GM19372 (cell line): ENCODE results near the gene CD72.
"Not testable (repeated sequence)": the region's sequence is repeated elsewhere in the genome, so short reads cannot be mapped to it uniquely, and the experiment has no call there.

Experiments
- ATAC-seq: cut with Tn5 transposase; IDR thresholded peaks from one replicate; pipeline ENCODE4 v1.9.1; 2021; ENCODE audit warnings: mild to moderate bottlenecking, low read depth, moderate library complexity; ENCODE audit not compliant: unreplicated experiment

CD72 gene

GRCh38 chr9:35618854-35619799 is 914 bp upstream of the CD72 start:
- ATAC-seq: peak; percentile 42

GRCh38 chr9:35617548-35617947 is 665 bp downstream of the CD72 start:
- no peak for ATAC-seq

- ATAC-seq: no peak
Measured at GRCh38 chr9:35616681-35617459, 1.3 kb downstream of the CD72 start.

DNA sequence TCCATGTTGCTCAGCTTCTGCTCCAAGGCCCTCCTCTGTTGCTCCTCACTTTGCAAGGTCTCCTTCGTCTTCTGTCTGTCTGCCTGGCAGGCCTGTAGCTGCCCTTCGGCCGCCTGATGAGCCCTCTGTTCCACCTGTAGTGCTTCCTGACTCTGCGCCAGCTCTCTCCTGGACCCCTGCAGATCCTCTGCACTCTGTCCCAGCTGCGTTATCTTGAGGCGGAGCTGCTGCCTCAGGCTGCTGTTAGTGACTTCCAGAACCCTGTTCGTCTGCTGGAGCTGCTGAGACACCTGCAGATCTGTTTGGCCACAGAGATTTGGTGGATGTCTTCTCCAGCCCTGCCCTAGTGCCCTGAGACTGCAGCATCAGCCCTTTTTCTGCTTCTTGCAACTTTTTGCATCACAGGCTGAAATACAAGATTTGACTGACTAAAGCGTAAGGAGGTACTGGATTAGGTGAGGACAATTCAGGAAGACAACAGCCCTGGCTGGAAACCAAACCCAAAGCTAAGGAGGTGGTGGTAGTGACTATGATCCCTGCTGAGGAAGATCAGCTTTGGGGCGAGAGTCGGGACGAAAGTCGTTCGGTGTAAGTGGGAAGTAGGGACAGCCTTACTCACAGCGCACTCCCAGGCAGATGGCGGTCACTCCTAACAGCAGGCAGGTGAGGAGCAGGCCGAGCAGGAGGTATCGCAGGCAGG is 2.1 kb downstream of the CD72 start:
- no peak for ATAC-seq

DNA sequence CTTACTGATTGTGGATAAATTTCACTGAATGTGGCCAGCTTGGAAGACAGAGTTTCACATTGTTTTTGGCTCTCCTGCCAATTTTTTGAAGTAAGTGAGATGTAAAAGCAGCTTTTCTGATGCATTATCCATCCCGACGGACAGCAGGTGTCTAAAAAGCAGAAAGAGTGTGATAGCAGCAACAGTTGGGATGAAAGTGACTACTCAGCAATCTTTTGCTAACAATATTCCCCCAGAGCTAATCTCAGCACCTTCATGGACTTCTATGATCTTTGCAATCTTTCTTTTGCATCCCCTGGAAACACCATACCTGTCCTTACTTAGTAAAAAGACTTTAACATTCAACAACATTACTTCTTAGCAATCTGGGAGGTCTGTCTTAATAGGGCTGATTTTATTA is 5.4 kb downstream of the CD72 start:
- no peak for ATAC-seq

DNA sequence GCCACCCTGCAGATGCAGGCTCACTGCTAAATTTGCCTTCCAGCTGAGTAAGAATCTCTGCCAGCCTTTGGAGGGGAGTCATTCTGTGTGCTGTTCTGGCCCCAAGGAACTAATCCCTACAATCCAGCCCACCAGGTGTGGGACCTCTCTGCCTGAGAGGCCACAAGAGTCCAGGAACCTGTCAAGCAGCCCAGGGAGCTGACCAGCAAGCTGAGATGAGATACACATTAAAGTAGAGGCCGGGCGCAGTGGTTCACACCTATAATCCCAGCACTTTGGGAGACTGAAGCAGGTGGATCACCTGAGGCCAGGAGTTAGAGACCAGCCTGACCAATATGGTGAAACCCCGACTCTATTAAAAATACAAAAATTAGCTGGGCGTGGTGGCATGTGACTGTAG is 6.1 kb downstream of the CD72 start:
- not testable (repeated sequence) for ATAC-seq

GRCh38 chr9:35611230-35611797 is 6.9 kb downstream of the CD72 start:
- ATAC-seq: no peak

GRCh38 chr9:35609820-35610163 is 8.4 kb downstream of the CD72 start:
- no peak for ATAC-seq

GRCh38 chr9:35609001-35609819 is 9.0 kb downstream of the CD72 start:
- ATAC-seq: no peak

DNA sequence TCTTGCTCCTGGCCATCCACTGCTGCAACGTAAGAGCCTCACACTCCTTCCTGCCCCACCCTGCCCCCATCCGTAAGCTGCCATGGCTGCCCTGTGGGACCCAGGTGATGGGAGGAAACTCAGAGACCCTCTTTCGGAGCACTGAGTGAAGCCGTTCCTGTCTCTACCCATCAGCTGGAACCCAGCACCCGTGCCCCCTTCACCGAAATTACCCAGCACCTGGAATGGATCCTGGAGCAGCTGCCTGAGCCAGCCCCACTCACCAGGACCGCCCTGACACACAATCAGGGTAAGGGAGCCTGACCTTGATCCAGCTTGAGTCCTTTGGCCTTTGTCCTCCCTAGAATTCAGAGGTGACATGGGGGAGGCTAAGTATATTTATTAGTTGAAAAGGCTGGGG is 10.0 kb downstream of the CD72 start:
- no peak for ATAC-seq

- ATAC-seq: no peak
Measured at GRCh38 chr9:35606726-35607125, 11.5 kb downstream of the CD72 start.

DNA sequence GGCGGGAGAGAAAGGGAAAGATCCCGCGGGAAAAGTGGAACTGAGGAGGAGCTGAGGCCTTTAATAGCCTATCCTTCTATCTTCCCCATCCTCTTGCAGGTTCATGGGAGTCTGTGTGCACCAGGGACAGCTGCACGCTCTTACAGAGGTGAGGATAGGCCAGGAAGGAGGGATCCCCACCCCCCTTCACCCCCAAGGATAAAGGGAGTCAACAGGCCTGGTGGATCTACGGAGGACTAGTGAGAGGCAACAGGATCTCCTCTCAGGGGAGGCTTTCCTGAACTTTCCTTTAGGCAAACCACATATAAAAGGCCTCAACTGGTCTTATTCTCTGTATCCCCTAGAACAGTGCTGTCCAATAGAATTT is 12.1 kb downstream of the CD72 start:
- no peak for ATAC-seq

- ATAC-seq: peak; percentile 4
Measured at GRCh38 chr9:35605351-35606137, 12.7 kb downstream of the CD72 start.

- ATAC-seq: peak; percentile 40
Measured at GRCh38 chr9:35604578-35605350, 13.4 kb downstream of the CD72 start, which contains the start of gene TESK1. Gene TESK1, plus strand, starts transcription at chr9:35605262. Its CDS starts 358 bp downstream, at chr9:35605620.

DNA sequence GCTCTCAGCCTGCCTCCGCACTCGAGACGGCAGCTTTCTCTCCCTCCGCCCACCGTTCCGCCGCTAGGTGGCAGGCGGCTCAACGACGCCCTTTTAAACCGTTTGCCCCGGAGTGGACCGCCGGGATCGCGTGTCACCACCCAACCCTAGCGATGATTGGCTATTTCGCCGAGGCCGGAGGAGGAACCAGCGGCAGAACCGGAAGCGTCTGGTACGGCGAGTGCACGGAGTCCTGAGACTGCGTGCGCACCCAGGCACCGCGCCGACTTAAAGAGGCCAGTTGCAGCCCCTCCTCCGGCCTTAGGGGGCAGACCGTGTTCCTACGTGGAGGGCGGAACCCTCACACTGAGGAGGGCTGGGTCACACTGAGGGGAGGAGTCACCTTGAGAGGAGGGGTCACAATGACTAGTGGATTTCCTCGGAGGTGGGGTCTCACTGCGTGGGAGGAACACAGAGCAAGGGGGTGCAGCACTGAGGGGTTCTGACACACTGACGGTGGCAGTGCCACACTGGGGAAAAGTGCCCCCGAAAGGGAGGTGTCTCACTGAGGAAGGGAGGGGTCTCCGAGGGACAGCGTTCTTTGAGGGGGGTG is 14.1 kb downstream of the CD72 start:
- peak; percentile 78 for ATAC-seq

DNA sequence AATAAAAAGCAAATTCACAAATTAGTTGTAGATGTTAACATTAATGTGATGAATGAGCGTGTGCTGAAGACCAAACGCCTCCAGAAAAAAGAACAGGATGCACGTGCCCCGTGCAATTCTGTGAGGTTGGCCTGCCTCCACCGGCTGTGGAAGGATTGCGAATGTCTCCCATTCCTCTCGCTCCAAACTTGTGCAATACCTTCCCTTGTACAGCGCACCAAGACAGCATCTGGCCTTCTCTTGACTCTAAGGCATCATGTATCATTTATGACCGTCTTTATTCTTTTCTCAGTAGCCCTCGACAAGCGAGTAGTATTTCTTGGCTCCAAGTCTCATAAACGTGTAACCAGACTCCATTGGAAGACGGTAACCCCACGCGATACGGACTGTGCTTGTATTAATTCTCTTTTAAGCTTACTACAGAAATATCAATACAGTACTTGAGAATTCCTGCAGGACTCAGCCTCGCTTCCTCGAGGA is 14.7 kb downstream of the CD72 start:
- no peak for ATAC-seq

DNA sequence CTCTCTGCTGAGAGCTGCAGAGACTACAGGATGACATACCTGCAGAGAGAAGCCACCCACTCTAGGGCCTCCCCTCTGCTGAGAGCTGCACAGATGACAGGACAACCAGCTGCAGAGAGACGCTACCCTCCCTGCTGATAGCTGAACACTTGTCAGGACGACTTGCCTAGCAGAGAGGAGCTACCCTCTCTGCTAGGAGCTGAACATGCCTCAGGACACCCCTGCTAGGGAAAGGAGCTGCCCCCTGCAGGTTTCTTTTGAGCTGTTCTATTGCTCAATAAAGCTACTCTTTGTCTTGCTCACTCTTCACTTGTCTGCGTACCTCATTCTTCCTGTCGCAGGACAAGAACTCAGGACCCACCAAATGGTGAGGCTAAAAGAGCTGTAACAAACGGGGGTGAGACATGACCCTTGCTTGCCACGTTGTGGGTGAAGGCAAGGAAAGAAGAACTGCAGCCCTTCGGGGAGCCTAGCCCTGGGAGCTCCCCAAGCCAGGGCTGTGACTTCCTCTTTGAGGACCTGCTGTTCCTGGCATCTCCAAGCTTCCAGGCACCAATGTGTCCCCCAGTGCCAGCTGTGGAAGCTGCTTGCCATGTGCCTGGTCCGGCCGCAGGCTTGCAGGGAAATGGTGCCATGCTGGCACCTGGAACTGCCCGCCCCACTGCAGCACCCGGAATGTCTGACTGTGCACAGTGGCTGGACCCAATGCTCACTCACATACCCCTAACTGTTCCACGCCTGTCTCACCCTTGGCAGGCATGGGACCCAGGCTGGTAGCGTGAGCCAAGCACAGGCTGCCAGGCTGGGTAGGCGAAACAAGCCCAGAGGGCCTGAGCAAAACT is 18.2 kb downstream of the CD72 start:
- no peak for ATAC-seq
